GM12891 (cell line): ENCODE results near the gene CCDC152.

ENCODE experiments used
- POLR2A ChIP-seq: IDR thresholded peaks from 2 replicates; pipeline ENCODE4 v1.6.1; 2011; ENCODE audit warnings: low read depth, low read length, control low read depth
- POLR2AphosphoS5 ChIP-seq: IDR thresholded peaks from 2 replicates; pipeline ENCODE4 v1.6.1; 2011; ENCODE audit warnings: low read depth, low read length, control low read depth
- SPI1 ChIP-seq: IDR thresholded peaks from 2 replicates; pipeline ENCODE4 v1.6.1; 2011; ENCODE audit warnings: low read depth, low read length, control low read depth
- TAF1 ChIP-seq: IDR thresholded peaks from 2 replicates; pipeline ENCODE4 v1.6.1; 2011; ENCODE audit warnings: low read depth, low read length, control low read depth

- TF ChIP-seq POLR2A, result no peak
- TF ChIP-seq TAF1, result no peak
- TF ChIP-seq POLR2AphosphoS5, result no peak
- TF ChIP-seq SPI1, result no peak
These were observed 5.2 kb downstream of the CCDC152 start for GRCh38 chr5:42761791-42762190.
